CD14-positive monocyte (primary cell): ENCODE results near the gene USP34. TPM values are rescaled to one million over a fixed set of nuclear protein-coding genes. Genes with fewer than 3 reads are reported as not detected.

ENCODE experiments used
- DNase-seq, 3 donors: peaks; one replicate each; pipeline ENCODE4 v3.0.0-alpha.2; 2011 to 2022
- H2AFZ ChIP-seq: 2 replicates; pipeline ENCODE4 v1.6.0; 2012; ENCODE audit warnings: mild to moderate bottlenecking, low read depth, low read length, inconsistent platforms; ENCODE audit not compliant: insufficient read depth, poor library complexity, severe bottlenecking
- H3K27ac ChIP-seq, 2 donors: 1 replicate in 1 of 2; 2 replicates in 1 of 2; pipeline ENCODE4 v1.5.1; 2012 to 2013; ENCODE audit warnings: low read length in 2 of 2, control low read depth in 1 of 2, inconsistent platforms in 1 of 2, low read depth in 1 of 2, mild to moderate bottlenecking in 1 of 2
- H3K27me3 ChIP-seq, 2 donors: one replicate each; pipeline versions ENCODE4 v1.6.0 to v1.6.1; 2011 to 2013; ENCODE audit warnings: low read length in 2 of 2; ENCODE audit not compliant: control insufficient read depth in 2 of 2, insufficient read depth in 2 of 2
- H3K36me3 ChIP-seq, 2 donors: replicated peaks in 1 of 2; 1 replicate in 1 of 2; 2 replicates in 1 of 2; pipeline versions ENCODE4 v1.5.1 to v1.6.1; 2012 to 2013; ENCODE audit warnings: low read length in 2 of 2, control low read depth in 1 of 2, inconsistent platforms in 1 of 2, mild to moderate bottlenecking in 1 of 2; ENCODE audit not compliant: insufficient read depth in 2 of 2, control insufficient read depth in 1 of 2
- H3K4me1 ChIP-seq, 2 donors: 1 replicate in 1 of 2; 2 replicates in 1 of 2; pipeline versions ENCODE4 v1.5.1 to v1.6.1; 2012 to 2013; ENCODE audit warnings: low read length in 2 of 2, control low read depth in 1 of 2, inconsistent platforms in 1 of 2, mild to moderate bottlenecking in 1 of 2, moderate library complexity in 1 of 2; ENCODE audit not compliant: insufficient read depth in 2 of 2, control insufficient read depth in 1 of 2
- H3K4me2 ChIP-seq: replicated peaks from 2 replicates; pipeline ENCODE3; 2012; ENCODE audit warnings: low read length, moderate library complexity, mild to moderate bottlenecking; ENCODE audit not compliant: poor library complexity, severe bottlenecking; ENCODE audit errors: extremely low read depth
- H3K4me3 ChIP-seq, 3 experiments: fragments of 200-600 bp in 1 of 3; sonication (generic) in 1 of 3; replicated peaks in 1 of 3; 1 replicate in 2 of 3; 2 replicates in 1 of 3; pipeline ENCODE4 v1.5.1; 2011 to 2013; ENCODE audit warnings: low read length in 3 of 3, mild to moderate bottlenecking in 3 of 3, control low read depth in 2 of 3, low read depth in 2 of 3, inconsistent platforms in 1 of 3, moderate library complexity in 1 of 3
- H3K79me2 ChIP-seq: 2 replicates; pipeline ENCODE4 v1.6.0; 2012; ENCODE audit warnings: mild to moderate bottlenecking, control low read depth, inconsistent platforms, low read length, moderate library complexity; ENCODE audit not compliant: insufficient read depth
- H3K9ac ChIP-seq: 2 replicates; pipeline ENCODE4 v1.6.0; 2017; ENCODE audit warnings: low read length, mild to moderate bottlenecking; ENCODE audit not compliant: insufficient read depth, poor library complexity, severe bottlenecking
- H3K9me3 ChIP-seq, 2 donors: replicated peaks in 1 of 2; 1 replicate in 1 of 2; 2 replicates in 1 of 2; pipeline versions ENCODE4 v1.5.1 to v1.6.1; 2012 to 2013; ENCODE audit warnings: low read length in 2 of 2, control low read depth in 1 of 2; ENCODE audit not compliant: control insufficient read depth in 1 of 2, insufficient read depth in 1 of 2
- H4K20me1 ChIP-seq: 2 replicates; pipeline ENCODE4 v1.6.0; 2012; ENCODE audit warnings: mild to moderate bottlenecking, low read length, control low read depth, moderate library complexity; ENCODE audit not compliant: insufficient read depth
- H3K27ac Mint-ChIP-seq, 7 donors: one replicate each; pipeline ENCODE4 v1.8.0; 2020; ENCODE audit warnings: mild to moderate bottlenecking in 7 of 7, mixed read lengths in 7 of 7, moderate library complexity in 6 of 7, inconsistent platforms in 2 of 7
- H3K27me3 Mint-ChIP-seq, 3 donors: one replicate each; pipeline ENCODE4 v1.8.0; 2021 to 2022; ENCODE audit warnings: low read depth in 3 of 3, mild to moderate bottlenecking in 3 of 3, mixed read lengths in 3 of 3, moderate library complexity in 3 of 3, inconsistent platforms in 1 of 3
- H3K36me3 Mint-ChIP-seq, 2 donors: one replicate each; pipeline ENCODE4 v1.8.0; 2020; ENCODE audit warnings: mixed read lengths in 2 of 2, inconsistent platforms in 1 of 2, mild to moderate bottlenecking in 1 of 2
- H3K4me1 Mint-ChIP-seq: one replicate; pipeline ENCODE4 v1.8.0; 2020; ENCODE audit warnings: mild to moderate bottlenecking, mixed read lengths
- H3K4me3 Mint-ChIP-seq, 2 donors: one replicate each; pipeline ENCODE4 v1.8.0; 2020; ENCODE audit warnings: mild to moderate bottlenecking in 2 of 2, mixed read lengths in 2 of 2, moderate library complexity in 1 of 2
- H3K9me3 Mint-ChIP-seq, 7 donors: one replicate each; pipeline ENCODE4 v1.8.0; 2020 to 2022; ENCODE audit warnings: mixed read lengths in 7 of 7, mild to moderate bottlenecking in 6 of 7, moderate library complexity in 6 of 7, inconsistent platforms in 2 of 7
- CTCF ChIP-seq: fragments of 200-600 bp; IDR thresholded peaks from one replicate; pipeline ENCODE4 v1.8.0; 2022; ENCODE audit warnings: antibody characterized with exemption, mild to moderate bottlenecking
- WGBS: methylation state at CpG from one replicate; pipeline ENCODE4 v1.1.5; 2013; ENCODE audit warnings: missing lambda C conversion rate; ENCODE audit not compliant: insufficient coverage; 5-methylcytosine and 5-hydroxymethylcytosine counted together
- intact Hi-C, 2 donors: fragments of 100-400 bp; cut with micrococcal nuclease; formaldehyde crosslinking; loops; one replicate each; pipeline versions ENCODE4 v1.15.0 to v1.15.1; 2023
- polyA plus RNA-seq, 3 donors: library from polyadenylated mRNA; depleted of rRNA in 1 of 3; unstranded in 2 of 3; stranded (reverse) in 1 of 3; fragments of 300-500 nt in 2 of 3; fragments of >200 nt in 1 of 3; fragmentation: Illumina TruSeq in 2 of 3; gene quantifications; 1 replicate in 2 of 3; 2 replicates in 1 of 3; pipeline ENCODE4 v1.2.3, GENCODE V29; 2012 to 2021

Gene USP34
- polyA plus RNA-seq, 3 donors, result 2.8 to 47.2 (median 5.9) TPM

- Mint-ChIP-seq H3K27me3 (peaks cover 0 to 1% (median 1%) of the 10 kb centered on the region in 3 donors), H3K9me3 (no peaks in the 10 kb centered on the region), H3K4me1 (peaks cover 59% of the 10 kb centered on the region), H3K36me3 (peaks cover 2 to 8% of the 10 kb centered on the region in 2 donors), H3K4me3 (no peak overlapping the region), H3K27ac (peak overlapping the region in 5 of 7 donors; percentile 38 to 88 (median 86))
- H4K20me1 ChIP-seq, result peaks cover 97% of the 10 kb centered on the region
- H3K4me2 ChIP-seq, result no peak overlapping the region
- intact Hi-C loops, result loop anchor here (2.0 to 10.0 kb wide), 3 partner anchors 44 to 108 kb away; partner anchors contain the start of genes USP34 (in 2 of the 2) and XPO1 (in 1 of the 2)
- peak overlapping the region; percentile 1 to 68 for H3K27ac ChIP-seq
- no peak overlapping the region for H3K4me3 ChIP-seq
- no peak overlapping the region for H2AFZ ChIP-seq
- H3K27me3 ChIP-seq, result no peaks in the 10 kb centered on the region
- H3K36me3 ChIP-seq, result no peaks in the 10 kb centered on the region
- H3K9ac ChIP-seq, result no peak overlapping the region
- DNase-seq, result peak; percentile 57 to 71 (median 60)
- peaks cover 23 to 41% of the 10 kb centered on the region in 2 donors for H3K4me1 ChIP-seq
- 23% methylated on average over 2 of the region's 6 CpGs for WGBS
- peak; percentile 79 for TF ChIP-seq CTCF
- H3K79me2 ChIP-seq, result peaks cover 99% of the 10 kb centered on the region
- H3K9me3 ChIP-seq, result no peaks in the 10 kb centered on the region
These were observed 44.5 kb downstream of the USP34 start for GRCh38 chr2:61426267-61426897.

DNA sequence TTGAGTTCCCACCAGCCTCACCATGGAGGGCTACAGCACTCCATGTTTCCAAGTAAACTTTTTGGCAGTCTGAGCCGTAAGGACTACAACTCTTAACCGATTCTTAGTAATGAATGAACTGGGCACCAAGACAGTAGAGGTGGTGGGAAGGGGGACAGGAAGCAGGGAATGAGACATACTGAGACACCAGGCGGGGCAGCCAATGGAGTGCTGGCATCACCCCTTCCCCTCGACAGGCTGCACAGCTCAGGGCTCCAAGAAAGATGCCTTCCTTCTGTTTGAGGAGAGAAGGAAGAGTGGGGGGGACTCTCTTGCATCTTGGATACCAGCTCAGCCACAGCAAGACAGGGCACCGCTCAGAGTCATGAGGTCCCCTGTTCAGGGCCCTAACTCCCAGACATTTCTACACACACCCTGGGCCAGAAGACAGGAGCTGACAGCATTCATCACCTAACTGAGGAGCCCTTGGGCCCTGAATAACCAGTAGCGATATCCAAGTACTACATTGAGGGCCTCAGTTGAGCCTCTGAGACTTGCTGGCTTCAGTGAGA lies 45.2 kb downstream of the USP34 start:
- no peak overlapping the region for H2AFZ ChIP-seq
- Mint-ChIP-seq H3K4me3 (no peak overlapping the region), H3K9me3 (no peaks in the 10 kb centered on the region), H3K27ac (peak overlapping the region in 6 of 7 donors; percentile 49 to 88 (median 82)), H3K36me3 (peaks cover 2 to 8% of the 10 kb centered on the region in 2 donors), H3K4me1 (peaks cover 66% of the 10 kb centered on the region), H3K27me3 (peaks cover 0 to 1% (median 1%) of the 10 kb centered on the region in 3 donors)
- H3K4me1 ChIP-seq, result peaks cover 30 to 48% of the 10 kb centered on the region in 2 donors
- no peaks in the 10 kb centered on the region for H3K27me3 ChIP-seq
- WGBS, result 94% methylated on average over 4 of the region's 6 CpGs
- H3K79me2 ChIP-seq, result peaks cover 99% of the 10 kb centered on the region
- no peak for TF ChIP-seq CTCF
- H3K9ac ChIP-seq, result no peak overlapping the region
- H3K4me3 ChIP-seq, result no peak overlapping the region
- no peaks in the 10 kb centered on the region for H3K9me3 ChIP-seq
- no peak overlapping the region for H3K4me2 ChIP-seq
- H4K20me1 ChIP-seq, result peaks cover 97% of the 10 kb centered on the region
- H3K27ac ChIP-seq, result peak overlapping the region; percentile 1 to 68
- intact Hi-C loops, result loop anchor here (2.0 to 10.0 kb wide), 3 partner anchors 45 to 109 kb away; partner anchors contain the start of genes USP34 (in 2 of the 2) and XPO1 (in 1 of the 2)
- no peaks in the 10 kb centered on the region for H3K36me3 ChIP-seq
- DNase-seq, result no peak
